GM18511 (cell line): ENCODE results near the gene MYCBP2.
A peak's percentile ranks its signal among the peaks of the same experiment; 100 is the strongest.
"Not testable (repeated sequence)": the region's sequence is repeated elsewhere in the genome, so short reads cannot be mapped to it uniquely, and the experiment has no call there.

Experiments
- ATAC-seq: cut with Tn5 transposase; IDR thresholded peaks from one replicate; pipeline ENCODE4 v1.9.1; 2021; ENCODE audit warnings: mild to moderate bottlenecking, moderate library complexity; ENCODE audit not compliant: unreplicated experiment

Gene MYCBP2

GRCh38 chr13:77326905-77327604 lies at the start of gene MYCBP2:
MYCBP2 (minus strand) TSS chr13:77327094; CDS start chr13:77326775, 319 bp downstream.
- ATAC-seq = peak; percentile 58

GRCh38 chr13:77375560-77376108 lies 48.7 kb upstream of the MYCBP2 start:
- ATAC-seq = no peak

GRCh38 chr13:77374786-77375185 lies 47.9 kb upstream of the MYCBP2 start:
- ATAC-seq = peak; percentile 84

GRCh38 chr13:77374339-77374738 lies 47.4 kb upstream of the MYCBP2 start:
- no peak for ATAC-seq

- no peak for ATAC-seq
Measured at GRCh38 chr13:77373502-77373901, 46.6 kb upstream of the MYCBP2 start.

- no peak for ATAC-seq
Measured at GRCh38 chr13:77372275-77372674, 45.4 kb upstream of the MYCBP2 start.

- no peak for ATAC-seq
Measured at GRCh38 chr13:77370888-77371287, 44.0 kb upstream of the MYCBP2 start.

GRCh38 chr13:77362166-77362565 lies 35.3 kb upstream of the MYCBP2 start:
- no peak for ATAC-seq

- peak; percentile 77 for ATAC-seq
Measured at GRCh38 chr13:77360032-77360685, 33.3 kb upstream of the MYCBP2 start.

- ATAC-seq = no peak
Measured at GRCh38 chr13:77359171-77359570, 32.3 kb upstream of the MYCBP2 start.

- ATAC-seq = no peak
Measured at GRCh38 chr13:77358001-77358400, 31.1 kb upstream of the MYCBP2 start.

GRCh38 chr13:77356155-77356554 lies 29.3 kb upstream of the MYCBP2 start:
- ATAC-seq = no peak

GRCh38 chr13:77353995-77354394 lies 27.1 kb upstream of the MYCBP2 start:
- peak; percentile 65 for ATAC-seq

GRCh38 chr13:77351315-77351714 lies 24.4 kb upstream of the MYCBP2 start:
- ATAC-seq = no peak

GRCh38 chr13:77350811-77351210 lies 23.9 kb upstream of the MYCBP2 start:
- no peak for ATAC-seq

- ATAC-seq = no peak
Measured at GRCh38 chr13:77349365-77349764, 22.5 kb upstream of the MYCBP2 start.

- ATAC-seq = not testable (repeated sequence)
Measured at GRCh38 chr13:77347351-77347750, 20.5 kb upstream of the MYCBP2 start.

- ATAC-seq = peak; percentile 65
Measured at GRCh38 chr13:77345150-77345780, 18.4 kb upstream of the MYCBP2 start.

- no peak for ATAC-seq
Measured at GRCh38 chr13:77343841-77344240, 16.9 kb upstream of the MYCBP2 start.

GRCh38 chr13:77339408-77339807 lies 12.5 kb upstream of the MYCBP2 start:
- ATAC-seq = peak; percentile 74

GRCh38 chr13:77338961-77339401 lies 12.1 kb upstream of the MYCBP2 start:
- ATAC-seq = peak; percentile 82

- peak; percentile 49 for ATAC-seq
Measured at GRCh38 chr13:77338329-77338728, 11.4 kb upstream of the MYCBP2 start.
